OCI-LY1 (cell line): Measurements from ENCODE around the gene COPA.

Source experiments
- H2AFZ ChIP-seq: fragments of 200-600 bp; sonication (generic), shearing (Covaris generic); 2 replicates; pipeline ENCODE4 v1.6.0; 2014; ENCODE audit warnings: antibody characterized with exemption, mild to moderate bottlenecking, low read length
- H3F3A ChIP-seq: fragments of 200-600 bp; sonication (generic), shearing (Covaris generic); 2 replicates; pipeline ENCODE4 v1.6.0; 2014; ENCODE audit warnings: mild to moderate bottlenecking, antibody characterized with exemption, low read length, moderate library complexity; ENCODE audit not compliant: insufficient read depth
- H3K27ac ChIP-seq: fragments of 200-600 bp; sonication (generic); 2 replicates; pipeline ENCODE4 v1.5.1; 2014; ENCODE audit warnings: low read length, mixed run types, mild to moderate bottlenecking, low read depth; ENCODE audit not compliant: poor library complexity, severe bottlenecking
- H3K27me3 ChIP-seq: fragments of 200-600 bp; sonication (generic); 2 replicates; pipeline ENCODE4 v1.6.0; 2014; ENCODE audit warnings: antibody characterized with exemption, mild to moderate bottlenecking, low read length, moderate library complexity; ENCODE audit not compliant: insufficient read depth
- H3K36me3 ChIP-seq: fragments of 200-600 bp; sonication (generic); 2 replicates; pipeline ENCODE4 v1.6.1; 2014; ENCODE audit warnings: mild to moderate bottlenecking, antibody characterized with exemption, low read length, moderate library complexity, mixed read lengths; ENCODE audit not compliant: insufficient read depth
- H3K4me1 ChIP-seq: fragments of 200-600 bp; sonication (generic); 2 replicates; pipeline ENCODE4 v1.5.1; 2014; ENCODE audit warnings: mild to moderate bottlenecking, low read length, moderate library complexity; ENCODE audit not compliant: insufficient read depth, severe bottlenecking
- H3K4me2 ChIP-seq: fragments of 200-600 bp; sonication (generic), shearing (Covaris generic); 2 replicates; pipeline ENCODE4 v1.6.1; 2014; ENCODE audit warnings: low read length
- H3K4me3 ChIP-seq: fragments of 200-600 bp; sonication (generic); 2 replicates; pipeline ENCODE4 v1.5.1; 2014; ENCODE audit warnings: low read length, low read depth, mild to moderate bottlenecking, mixed read lengths; ENCODE audit not compliant: poor library complexity, severe bottlenecking
- H3K79me2 ChIP-seq: fragments of 200-600 bp; shearing (Covaris generic); 2 replicates; pipeline ENCODE4 v1.6.1; 2016; ENCODE audit warnings: mixed run types, low read length, mixed read lengths; ENCODE audit not compliant: insufficient read depth
- H3K9ac ChIP-seq: fragments of 200-600 bp; sonication (generic), shearing (Covaris generic); 2 replicates; pipeline ENCODE4 v1.6.1; 2014; ENCODE audit warnings: mild to moderate bottlenecking, low read length, mixed read lengths
- H3K9me2 ChIP-seq: fragments of 200-600 bp; sonication (generic), shearing (Covaris generic); 2 replicates; pipeline ENCODE4 v1.6.1; 2014; ENCODE audit warnings: low read depth, mild to moderate bottlenecking, low read length, mixed read lengths
- H3K9me3 ChIP-seq: fragments of 200-600 bp; shearing (Covaris generic); 2 replicates; pipeline ENCODE4 v1.6.1; 2014; ENCODE audit warnings: low read length, mixed read lengths
- H4K20me1 ChIP-seq: fragments of 200-600 bp; sonication (generic), shearing (Covaris generic); 2 replicates; pipeline ENCODE4 v1.6.0; 2016; ENCODE audit warnings: mild to moderate bottlenecking, low read length; ENCODE audit not compliant: insufficient read depth
- CTCF ChIP-seq: fragments of 200-600 bp; sonication (generic), shearing (Covaris generic); IDR thresholded peaks from 2 replicates; pipeline ENCODE4 v1.5.1; 2017; ENCODE audit warnings: mild to moderate bottlenecking, antibody characterized with exemption, low read length, moderate library complexity, mixed read lengths
- EZH2 ChIP-seq: fragments of 200-600 bp; sonication (generic), shearing (Covaris generic); IDR thresholded peaks from 2 replicates; pipeline ENCODE4 v1.8.0; 2017; ENCODE audit warnings: borderline replicate concordance, mixed run types, mild to moderate bottlenecking, antibody characterized with exemption, low read length, moderate library complexity, mixed read lengths

Gene COPA

GRCh38 chr1:160308451-160309184, 34.4 kb downstream of the COPA start:
- no peak overlapping the region for H3K27ac ChIP-seq
- H3K36me3 ChIP-seq = peaks cover 95% of the 10 kb centered on the region
- TF ChIP-seq EZH2 (no peak), CTCF (no peak)

GRCh38 chr1:160307118-160307791, 35.8 kb downstream of the COPA start:
- peaks cover 92% of the 10 kb centered on the region for H3K36me3 ChIP-seq
- H3K27ac ChIP-seq = no peak overlapping the region
- no peaks in the 10 kb centered on the region for H3K9me3 ChIP-seq
- H3F3A ChIP-seq = no peaks in the 10 kb centered on the region
- no peak overlapping the region for H3K9ac ChIP-seq
- H2AFZ ChIP-seq = no peak overlapping the region
- H3K4me2 ChIP-seq = no peak overlapping the region
- H3K4me3 ChIP-seq = no peak overlapping the region
- H4K20me1 ChIP-seq = no peaks in the 10 kb centered on the region
- H3K4me1 ChIP-seq = peaks cover 15% of the 10 kb centered on the region
- TF ChIP-seq CTCF (no peak), EZH2 (no peak)
- no peaks in the 10 kb centered on the region for H3K9me2 ChIP-seq
- H3K27me3 ChIP-seq = no peaks in the 10 kb centered on the region
- H3K79me2 ChIP-seq = no peaks in the 10 kb centered on the region

More at GRCh38 chr1:160308451-160309184, 34.4 kb downstream of the COPA start:
- H4K20me1 ChIP-seq = no peaks in the 10 kb centered on the region
- H3K9me2 ChIP-seq = no peaks in the 10 kb centered on the region
- H3K79me2 ChIP-seq = no peaks in the 10 kb centered on the region
- H3K4me2 ChIP-seq = no peak overlapping the region
- no peak overlapping the region for H2AFZ ChIP-seq
- no peak overlapping the region for H3K4me3 ChIP-seq
- no peaks in the 10 kb centered on the region for H3K9me3 ChIP-seq
- no peak overlapping the region for H3K9ac ChIP-seq
- H3K27me3 ChIP-seq = no peaks in the 10 kb centered on the region
- no peaks in the 10 kb centered on the region for H3F3A ChIP-seq
- peaks cover 15% of the 10 kb centered on the region for H3K4me1 ChIP-seq

- H3K9me2 ChIP-seq = no peaks in the 10 kb centered on the region
- no peak overlapping the region for H3K27ac ChIP-seq
- no peaks in the 10 kb centered on the region for H4K20me1 ChIP-seq
- peaks cover 84% of the 10 kb centered on the region for H3K36me3 ChIP-seq
- no peak overlapping the region for H3K9ac ChIP-seq
- H3K9me3 ChIP-seq = no peaks in the 10 kb centered on the region
- H3K4me2 ChIP-seq = no peak overlapping the region
- H3F3A ChIP-seq = no peaks in the 10 kb centered on the region
- no peaks in the 10 kb centered on the region for H3K79me2 ChIP-seq
- H2AFZ ChIP-seq = no peak overlapping the region
- TF ChIP-seq EZH2 (no peak), CTCF (no peak)
- no peak overlapping the region for H3K4me3 ChIP-seq
- H3K4me1 ChIP-seq = no peaks in the 10 kb centered on the region
- H3K27me3 ChIP-seq = no peaks in the 10 kb centered on the region
Observed at GRCh38 chr1:160300173-160300572, 42.9 kb downstream of the COPA start.
